Bone marrow (tissue), 2 donors: ENCODE results near the gene IQUB.
"Not testable (repeated sequence)": the region's sequence is repeated elsewhere in the genome, so short reads cannot be mapped to it uniquely, and the experiment has no call there.

ENCODE experiments used
- DNase-seq, 2 donors: peaks; one replicate each; lab custom pipeline; 2025; lab: John Stamatoyannopoulos, UW

Gene IQUB

DNA sequence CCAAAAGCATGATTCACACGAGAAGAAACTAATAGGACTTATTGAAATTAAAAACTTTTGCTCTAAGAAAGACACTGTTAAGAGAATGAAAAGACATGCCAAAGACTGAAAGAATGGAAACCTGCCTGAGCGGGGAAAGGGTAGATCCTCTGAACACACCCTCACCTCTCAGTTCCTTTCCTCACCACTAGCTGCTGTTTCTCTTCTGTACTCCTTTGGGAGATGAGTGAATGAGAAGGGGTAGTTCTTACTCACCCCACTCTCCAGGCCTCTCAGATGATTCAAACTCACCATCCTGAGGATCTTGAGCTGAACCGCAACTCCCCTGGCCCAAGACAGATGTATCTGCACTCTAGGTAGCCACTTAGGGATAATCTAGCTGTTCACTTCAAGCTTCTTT, 41.9 kb downstream of the IQUB start:
- no peak for DNase-seq

DNA sequence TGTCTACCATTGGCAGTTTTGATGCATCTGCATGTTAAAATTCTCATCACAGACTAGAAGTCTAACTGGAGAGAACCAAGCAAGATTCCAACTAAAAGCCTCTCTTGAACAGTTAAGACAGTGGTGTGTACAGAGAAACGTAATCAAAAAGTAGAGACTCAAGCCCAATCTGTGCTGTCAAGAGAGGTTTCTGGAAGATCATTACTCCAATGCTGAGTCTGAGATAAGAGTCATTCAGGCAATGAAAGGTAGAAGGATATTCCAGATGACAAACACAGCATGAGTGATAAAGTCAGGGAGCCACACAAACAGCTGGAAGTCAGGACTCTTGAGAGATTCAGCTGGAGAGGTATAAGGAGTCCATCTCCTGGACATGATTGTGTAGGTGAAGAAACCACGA, 48.7 kb downstream of the IQUB start:
- no peak for DNase-seq

DNA sequence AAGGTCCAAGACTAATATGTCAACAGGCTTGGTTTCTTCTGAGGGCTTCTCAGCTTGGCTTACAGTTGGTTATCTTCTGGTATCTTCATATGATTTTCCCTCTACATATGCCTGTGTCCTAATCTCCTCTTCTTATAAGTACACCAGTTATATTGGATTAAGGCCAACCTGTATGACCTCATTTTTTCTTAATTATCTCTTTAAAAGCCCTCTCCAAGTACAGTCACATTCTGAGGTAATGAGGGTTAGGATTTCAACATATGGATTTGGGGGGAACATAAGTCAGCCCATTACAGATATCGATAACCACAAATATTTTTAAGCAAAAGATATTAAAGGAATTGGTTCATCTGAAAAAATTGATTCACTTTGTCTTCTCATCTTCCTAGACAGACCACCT, 49.2 kb downstream of the IQUB start:
- no peak for DNase-seq

DNA sequence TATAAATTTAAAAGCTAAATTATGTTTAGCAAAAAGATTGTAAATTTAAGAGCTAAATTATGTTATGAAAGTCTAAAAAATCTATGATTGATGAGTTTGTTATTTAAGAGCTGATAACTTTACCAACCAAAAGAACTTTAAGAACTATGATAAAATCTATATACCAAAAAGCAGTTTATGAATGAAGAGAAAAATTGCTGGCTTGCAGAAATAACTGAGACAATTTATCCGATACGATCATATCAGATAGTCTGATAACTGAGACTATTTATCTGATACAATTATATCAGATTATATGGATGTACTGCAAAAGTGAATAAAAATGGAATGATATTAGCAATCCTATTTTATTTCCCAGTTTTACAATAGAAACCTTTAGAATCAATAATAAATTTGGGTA, 50.2 kb downstream of the IQUB start:
- DNase-seq: no peak

DNA sequence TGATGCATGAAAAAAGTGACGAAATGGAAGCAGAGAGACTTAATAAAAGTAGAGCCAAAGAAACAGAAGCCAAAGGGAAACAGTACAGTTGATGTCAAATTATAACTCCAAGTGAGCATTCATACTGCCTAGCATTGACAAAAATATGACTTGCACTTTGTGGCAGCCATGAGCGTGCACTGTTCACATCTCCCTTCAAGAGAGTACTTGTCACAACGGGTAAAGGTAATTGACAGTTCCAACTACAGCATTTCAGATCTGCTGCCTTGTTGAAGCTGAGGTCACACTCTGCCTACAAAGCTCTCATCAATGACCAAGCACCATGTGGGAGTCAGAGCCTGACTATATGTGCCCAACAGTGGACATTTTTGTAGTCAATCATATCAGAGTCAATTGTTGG, 54.3 kb downstream of the IQUB start:
- no peak for DNase-seq

DNA sequence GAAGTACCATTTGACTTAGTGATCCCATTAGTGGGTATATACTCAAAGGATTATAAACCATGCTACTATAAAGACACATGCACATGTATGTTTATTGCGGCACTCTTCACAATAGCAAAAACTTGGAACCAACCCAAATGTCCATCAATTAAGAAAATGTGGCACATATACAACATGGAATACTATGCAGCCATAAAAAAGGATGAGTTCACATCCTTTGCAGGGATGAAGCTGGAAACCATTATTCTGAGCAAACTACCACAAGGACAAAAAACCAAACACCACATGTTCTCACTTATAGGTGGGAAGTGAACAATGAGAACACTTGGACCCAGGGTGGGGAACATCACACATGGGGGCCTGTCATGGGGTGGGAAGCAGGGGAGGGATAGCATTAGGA, 56.3 kb downstream of the IQUB start:
- DNase-seq: not testable (repeated sequence)

DNA sequence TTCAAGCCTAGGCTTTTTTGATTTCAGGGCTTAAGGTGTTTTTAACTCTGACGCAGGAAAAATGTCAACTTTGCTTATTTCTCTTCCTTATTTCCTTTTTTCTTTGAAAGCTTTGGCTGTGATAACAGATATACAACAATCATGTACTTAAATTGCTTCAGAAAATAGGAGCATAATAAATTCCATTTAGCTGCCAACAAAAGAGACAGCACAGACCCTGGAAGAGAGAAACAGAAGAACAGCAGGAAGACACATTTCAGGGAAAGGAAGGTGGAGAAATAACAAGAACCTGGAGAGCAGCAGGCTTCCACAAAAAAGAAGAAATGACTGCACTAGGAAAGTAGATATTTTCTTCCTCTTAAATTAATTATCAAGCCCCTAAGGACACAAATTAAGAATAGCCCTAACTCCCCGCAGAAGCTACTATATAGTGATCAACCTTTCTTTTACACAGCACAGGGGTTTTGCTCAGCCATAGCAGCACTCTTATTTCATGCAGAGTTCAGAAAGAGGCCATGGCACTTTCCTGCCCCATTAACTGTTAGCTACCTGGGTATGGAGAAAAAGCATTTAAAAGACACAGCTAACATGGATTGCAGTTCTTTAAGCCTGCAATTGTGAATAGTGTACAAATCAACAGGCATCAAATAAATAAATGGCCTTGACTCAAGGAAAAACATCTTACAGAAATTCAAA, 61.5 kb downstream of the IQUB start:
- no peak for DNase-seq

DNA sequence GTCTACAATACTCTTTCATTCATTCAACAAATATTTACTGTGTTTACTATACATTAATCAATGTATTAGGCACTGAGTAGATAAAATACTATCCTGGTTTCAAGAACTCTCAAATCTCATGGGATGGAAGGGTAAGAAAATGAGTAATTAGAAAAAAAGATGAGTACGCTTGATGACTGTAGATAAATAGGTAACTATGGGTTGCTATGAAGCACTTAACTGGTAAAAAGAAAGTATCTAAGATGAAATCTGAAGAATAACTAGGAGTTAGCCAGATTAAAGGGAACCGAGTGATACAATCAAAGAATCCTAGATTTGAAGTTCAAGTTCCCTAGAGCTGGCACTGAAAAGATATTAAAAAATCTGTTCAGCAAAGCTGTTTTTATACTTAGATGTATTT, 62.1 kb downstream of the IQUB start:
- no peak for DNase-seq

DNA sequence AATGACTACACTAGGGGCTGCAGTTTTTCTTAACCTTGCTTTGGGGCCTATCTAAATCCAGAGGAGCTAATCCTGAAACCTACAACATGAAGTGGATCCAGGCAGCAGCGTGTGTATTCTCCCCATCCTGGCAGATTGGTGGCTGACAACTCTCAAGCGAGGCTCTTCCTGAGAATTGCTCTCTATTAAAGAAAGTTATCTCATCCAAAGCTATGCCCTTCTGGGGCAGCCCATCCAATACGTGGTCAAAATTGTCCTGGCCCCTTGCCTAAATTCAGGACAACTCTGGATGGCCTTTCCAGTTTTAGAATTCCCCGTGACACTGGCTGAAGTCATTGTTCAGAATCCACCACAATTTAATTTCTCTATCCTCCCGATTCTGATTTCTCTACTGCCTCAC, 66.1 kb downstream of the IQUB start:
- DNase-seq: no peak

DNA sequence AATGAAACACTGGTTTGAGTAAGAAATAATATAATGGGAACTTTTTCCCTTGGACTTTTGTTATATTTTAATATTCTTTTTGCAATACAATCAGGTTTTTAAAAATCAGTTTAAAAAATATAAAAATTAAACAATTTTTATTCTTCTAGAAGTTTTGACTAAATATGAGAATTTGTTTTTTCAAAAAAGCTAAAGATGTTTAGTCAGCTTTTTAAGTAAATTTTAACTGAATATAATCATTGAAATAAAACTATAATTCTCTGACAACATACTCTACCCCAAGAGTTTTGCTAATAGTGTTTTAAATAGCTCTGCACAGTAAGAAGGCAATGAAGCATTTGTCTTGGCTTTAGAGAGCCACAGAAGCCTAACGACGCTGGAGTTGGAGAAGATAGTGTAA, 70.5 kb downstream of the IQUB start:
- no peak for DNase-seq

DNA sequence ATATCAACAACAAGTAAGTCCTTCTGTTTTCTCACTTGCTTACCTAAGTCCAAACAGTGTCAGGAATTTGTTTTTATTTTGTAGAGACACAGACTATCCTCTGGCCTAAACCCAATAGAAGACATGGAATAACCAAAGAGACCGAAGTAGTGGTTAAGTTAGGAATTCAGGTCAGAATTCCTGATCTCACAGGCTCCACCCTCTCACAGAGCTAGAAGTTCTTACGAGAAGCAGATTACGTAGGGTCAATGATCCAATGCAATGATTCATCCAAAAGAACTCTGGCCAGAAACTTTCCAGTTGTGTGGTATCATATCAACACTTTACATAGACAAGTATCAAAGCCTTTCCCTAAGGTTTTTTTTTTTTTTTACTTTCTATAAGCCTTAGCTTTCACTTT, 73.8 kb downstream of the IQUB start:
- DNase-seq: no peak

DNA sequence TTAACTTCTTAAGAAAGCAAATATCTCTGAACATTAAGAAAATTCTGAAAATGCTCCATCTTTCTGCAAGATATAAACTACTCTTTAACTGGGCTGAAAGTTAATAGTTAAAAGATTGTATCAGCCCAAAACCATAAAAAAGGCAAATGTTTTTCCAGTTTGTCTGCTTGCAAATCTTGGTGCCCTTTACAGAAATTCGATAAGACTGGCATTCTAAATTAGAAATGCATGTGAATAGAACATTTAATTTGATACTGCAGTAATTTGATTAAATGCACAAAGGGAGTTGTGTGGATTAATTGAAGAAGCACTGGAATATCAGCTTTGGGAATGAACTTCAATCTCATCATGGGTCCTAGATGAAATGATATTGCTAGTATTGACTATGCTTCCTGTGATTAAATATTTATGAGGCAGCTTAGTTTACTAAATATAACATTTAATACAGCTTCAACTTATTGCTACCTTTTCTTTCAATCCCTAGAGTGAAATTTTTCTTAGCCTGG, 78.4 kb downstream of the IQUB start:
- no peak for DNase-seq

DNA sequence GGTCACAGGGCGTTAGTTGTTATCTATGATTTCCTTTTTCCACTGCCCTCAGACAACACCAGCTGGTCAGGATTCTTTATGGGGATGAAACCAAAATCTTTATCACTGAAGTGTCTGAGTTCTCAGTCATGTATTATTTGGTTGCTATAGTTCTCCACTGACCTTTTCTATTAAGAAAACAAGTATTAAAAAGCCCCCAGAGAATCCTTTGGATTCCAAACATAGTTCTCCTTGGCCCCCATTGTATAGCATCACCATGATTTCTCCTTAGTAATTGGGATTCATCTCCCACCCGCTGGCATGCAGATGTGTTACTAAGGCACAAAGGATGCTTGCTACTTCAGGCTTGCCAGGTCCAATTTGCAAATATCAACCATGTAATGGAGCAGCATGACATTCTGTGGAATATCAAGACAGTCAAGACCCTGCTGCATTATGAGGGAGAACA, 94.3 kb downstream of the IQUB start:
- DNase-seq: no peak

DNA sequence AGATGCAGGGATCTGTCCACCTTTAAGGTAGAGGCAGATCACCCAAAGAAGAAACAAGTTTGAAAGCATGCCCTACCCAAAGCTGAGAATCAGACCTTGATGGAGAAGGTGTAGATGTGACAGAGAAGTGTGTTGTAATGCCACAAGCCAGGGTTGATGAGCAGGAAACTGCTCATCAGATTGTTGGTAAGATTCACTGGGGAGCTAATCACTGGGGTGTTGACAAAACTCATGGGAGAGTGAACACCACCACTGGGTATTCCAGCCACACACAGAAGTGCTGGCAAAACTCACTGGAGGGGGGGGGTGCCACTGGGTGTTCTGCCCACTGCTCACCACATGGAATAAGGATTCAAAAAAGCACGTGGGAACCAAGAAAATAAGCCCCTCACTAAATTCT, 95.2 kb downstream of the IQUB start:
- DNase-seq: no peak

DNA sequence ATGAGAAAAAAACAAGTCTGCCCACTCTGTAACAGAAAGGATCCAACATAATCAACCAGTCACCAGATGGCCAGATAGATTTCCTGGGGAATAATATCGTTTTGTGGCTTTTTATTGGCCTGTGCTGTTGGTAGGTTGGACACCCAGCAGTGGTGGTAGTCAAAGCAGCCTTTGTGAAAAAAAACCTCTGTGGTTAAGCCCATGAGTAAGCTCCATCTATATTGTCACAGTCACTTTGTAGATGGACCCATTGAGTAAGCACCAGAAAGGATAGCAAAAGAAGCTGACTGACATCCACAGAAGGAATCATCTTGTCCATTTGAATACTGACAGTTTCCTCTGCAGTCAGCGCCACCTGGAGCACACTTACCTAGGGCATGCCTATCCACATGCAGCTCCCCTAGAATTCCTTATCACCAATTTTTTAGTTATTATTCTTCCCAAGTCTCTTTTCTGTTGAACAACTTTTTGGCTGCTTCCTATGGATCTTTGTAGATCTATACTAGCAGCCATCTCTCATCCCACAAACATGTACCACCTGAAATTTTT, 96.9 kb downstream of the IQUB start:
- no peak for DNase-seq

DNA sequence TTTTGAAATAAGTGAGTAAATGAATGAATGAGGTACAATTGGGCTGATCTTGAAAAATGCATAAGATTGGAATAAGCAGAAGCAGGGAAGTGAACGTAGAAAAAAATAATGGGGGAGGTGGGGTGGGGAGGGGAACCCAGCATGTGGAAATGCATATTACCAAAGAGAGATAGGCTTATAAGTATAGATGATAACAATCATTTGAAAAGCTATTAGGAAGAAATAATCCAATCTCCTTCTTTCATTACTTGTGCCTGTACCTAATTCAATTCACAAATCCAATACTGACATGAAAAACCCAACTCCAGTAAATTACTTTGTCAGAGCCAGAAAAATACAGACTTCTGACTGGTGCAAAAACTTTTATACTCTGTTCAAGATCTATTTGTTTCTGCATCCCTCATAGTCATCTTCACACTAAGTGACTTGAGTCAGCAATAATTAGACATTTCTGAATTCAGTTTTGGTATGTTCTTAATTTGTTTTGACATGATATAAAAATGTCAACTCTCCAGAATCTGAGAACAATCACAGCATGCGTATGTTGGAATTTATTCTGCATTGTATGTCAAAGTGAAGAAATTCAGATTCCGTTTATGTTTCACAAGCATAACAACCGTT, 99.2 kb downstream of the IQUB start:
- no peak for DNase-seq

DNA sequence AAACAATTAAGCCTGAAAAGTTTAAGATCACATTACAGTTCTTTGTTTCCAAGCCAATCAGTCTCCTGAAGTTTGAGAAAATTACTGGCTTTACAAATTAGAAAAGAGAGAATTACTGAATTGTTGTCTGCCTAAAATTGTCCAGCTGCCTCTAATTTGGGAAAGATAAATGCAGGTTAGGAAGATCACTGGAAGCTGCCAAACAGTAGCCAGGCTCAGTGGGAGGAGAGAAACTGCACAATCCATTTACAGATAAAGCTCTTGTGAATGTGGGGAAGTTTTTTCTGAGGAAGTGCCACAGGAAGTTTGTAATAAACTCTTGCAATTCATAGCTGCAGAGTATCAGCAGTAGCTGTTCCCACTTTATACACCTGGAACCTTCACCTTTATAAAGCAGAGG, 100.7 kb downstream of the IQUB start:
- no peak for DNase-seq

DNA sequence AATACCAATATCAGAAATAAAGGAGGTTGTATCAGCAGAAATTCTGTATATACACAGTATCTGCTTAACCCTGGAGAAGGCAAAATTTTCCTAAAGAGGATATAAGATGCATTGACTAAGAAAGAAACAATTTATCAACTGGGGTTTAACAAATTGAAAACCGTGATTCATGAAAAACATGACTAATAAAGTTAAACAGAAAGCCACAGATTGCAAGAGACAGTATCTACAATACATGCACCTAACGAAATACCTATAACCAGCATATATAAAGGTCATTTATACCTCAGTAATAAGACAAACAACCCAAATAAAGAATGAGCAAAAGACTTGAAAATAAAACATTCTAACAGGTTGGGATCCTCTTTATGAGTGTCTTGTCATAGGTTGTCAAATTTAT, 101.8 kb downstream of the IQUB start:
- DNase-seq: no peak

DNA sequence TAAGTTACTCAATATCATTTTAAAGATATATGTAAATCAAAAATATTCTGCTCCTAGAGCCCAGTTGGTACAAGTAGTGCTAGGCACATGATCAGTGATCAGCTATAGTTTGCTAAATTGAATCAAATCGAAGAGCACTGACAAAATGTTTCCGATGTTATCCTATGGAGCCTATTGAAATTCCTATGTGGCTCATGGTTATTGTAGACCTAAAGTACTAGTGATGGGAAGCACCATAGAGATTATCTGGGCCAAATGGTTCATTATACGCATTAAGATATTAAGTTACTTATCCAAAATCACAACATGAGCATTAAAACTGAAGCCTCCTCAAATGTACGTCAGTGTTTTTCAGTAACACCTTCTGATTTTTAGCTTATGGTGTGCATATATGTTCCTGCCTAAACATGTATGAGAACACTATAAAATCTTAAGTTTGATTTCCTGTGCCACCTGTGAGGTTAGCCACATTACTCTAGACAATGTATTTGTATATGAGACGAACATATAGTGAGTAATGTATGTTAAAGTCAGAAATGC, 103.2 kb downstream of the IQUB start:
- no peak for DNase-seq

DNA sequence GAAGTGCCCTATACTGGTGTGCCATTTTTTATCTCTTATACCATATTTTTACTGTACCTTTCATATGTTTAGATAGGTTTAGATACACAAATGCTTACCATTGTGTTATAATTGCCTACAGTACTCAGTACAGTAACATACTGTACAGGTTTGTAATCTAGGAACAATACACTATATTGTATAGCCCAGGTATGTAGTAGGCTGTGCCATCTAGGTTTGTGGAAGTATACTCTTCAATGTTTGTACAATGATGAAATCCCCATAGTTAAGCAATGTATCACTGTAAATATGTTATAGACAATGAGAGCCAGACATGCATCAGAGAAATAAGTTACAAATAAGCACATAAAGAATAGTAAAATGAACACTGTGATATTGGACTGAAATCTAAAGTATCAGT, 109.1 kb downstream of the IQUB start:
- DNase-seq: no peak

DNA sequence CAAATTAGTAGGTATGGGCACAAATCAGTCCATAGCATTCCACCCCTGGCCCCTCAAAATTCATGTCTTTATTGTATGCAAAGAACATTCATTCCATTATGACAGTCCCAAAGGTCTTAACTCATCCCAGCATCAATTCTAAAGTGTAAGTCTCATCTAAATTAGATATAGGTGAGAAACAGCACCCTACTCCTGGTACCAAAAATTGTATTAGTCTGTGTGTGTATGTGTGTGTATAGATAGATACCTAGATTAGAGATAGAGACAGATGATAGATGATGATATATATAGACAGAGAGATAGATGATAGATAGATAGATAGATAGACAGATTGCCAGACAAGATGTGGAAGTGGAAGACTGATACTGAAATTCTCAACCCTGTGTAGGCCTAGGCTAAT, 109.9 kb downstream of the IQUB start:
- DNase-seq: no peak

DNA sequence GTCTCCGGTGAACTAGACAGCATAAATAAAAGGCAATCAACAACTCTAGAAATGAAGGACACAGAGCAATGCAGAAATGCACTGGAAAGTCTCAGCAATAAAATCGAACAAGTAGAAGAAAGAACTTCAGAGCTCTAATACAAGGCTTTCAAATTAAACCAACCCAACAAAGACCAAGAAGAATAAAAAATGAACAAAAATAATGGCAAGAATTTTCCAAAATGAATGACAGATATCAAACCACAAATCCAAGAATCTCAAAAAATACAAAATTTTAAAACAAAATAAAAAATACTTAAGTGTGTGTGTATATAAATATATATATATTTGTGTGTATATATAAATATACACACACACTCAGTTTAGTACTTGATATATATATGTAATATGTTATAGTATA, 110.8 kb downstream of the IQUB start:
- DNase-seq: no peak

DNA sequence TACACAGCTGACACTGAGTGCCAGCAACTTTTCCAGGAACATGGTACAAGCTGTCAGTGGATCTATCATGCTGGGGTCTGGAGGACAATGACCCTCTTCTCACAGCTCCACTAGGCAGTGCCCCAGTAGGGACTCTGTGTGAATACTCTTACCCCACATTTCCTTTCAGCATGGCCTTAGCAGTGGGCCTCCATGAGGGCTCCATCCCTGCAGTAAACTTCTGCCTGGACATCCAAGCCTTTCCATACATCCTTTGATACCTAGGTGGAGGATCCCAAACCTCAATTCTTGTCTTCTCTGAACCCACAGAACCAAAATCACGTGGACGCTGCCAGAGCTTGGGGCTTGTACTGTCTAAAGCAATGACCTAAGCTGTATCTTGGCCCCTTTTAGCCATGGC, 116.8 kb downstream of the IQUB start:
- no peak for DNase-seq
